ENCODE results near the gene ATP5F1C.

GRCh38 chr10:7811000-7811399 lies 23.0 kb downstream of the ATP5F1C start:
- TF ChIP-seq CTCF (tag by site-specific recombination; IDR thresholded peaks at IDR 0.05) (no peak), ZNF645 (tag by site-specific recombination; IDR thresholded peaks at IDR 0.05) (no peak), ZNF549 (tag by site-specific recombination; IDR thresholded peaks at IDR 0.05) (no peak), GFI1B (tag by site-specific recombination; IDR thresholded peaks at IDR 0.05) (no peak), ZNF777 (tag by site-specific recombination; IDR thresholded peaks at IDR 0.05; ENCODE audit: borderline replicate concordance) (no peak), ZBTB8A (tag by site-specific recombination; IDR thresholded peaks at IDR 0.05) (no peak), AEBP2 (tag by site-specific recombination; IDR thresholded peaks at IDR 0.05; ENCODE audit: borderline replicate concordance) (no peak), ZNF24 (tag by site-specific recombination; IDR thresholded peaks at IDR 0.05) (no peak), GLIS2 (tag by site-specific recombination; IDR thresholded peaks at IDR 0.05) (no peak), ZNF707 (tag by site-specific recombination; IDR thresholded peaks at IDR 0.05) (no peak), ZEB2 (tag by site-specific recombination; IDR thresholded peaks at IDR 0.05) (no peak), ZNF785 (tag by site-specific recombination; IDR thresholded peaks at IDR 0.05) (no peak), TCF7L2 (IDR thresholded peaks at IDR 0.05; ENCODE audit: borderline replicate concordance, low read depth, low read length) (no peak), ZNF223 (tag by site-specific recombination; IDR thresholded peaks at IDR 0.05) (no peak)
